Parathyroid adenoma (tissue), 2 donors: ENCODE measurements around the gene SLC39A11.

ENCODE experiments used
- H2AFZ ChIP-seq: fragments of 300-600 bp; sonication (generic); one replicate; pipeline ENCODE4 v1.7.0; 2017; ENCODE audit warnings: antibody characterized with exemption, mild to moderate bottlenecking
- H3K27ac ChIP-seq: fragments of 300-600 bp; sonication (generic); one replicate; pipeline ENCODE4 v1.7.0; 2017
- H3K27me3 ChIP-seq: fragments of 300-600 bp; sonication (generic); one replicate; pipeline ENCODE4 v1.7.0; 2017; ENCODE audit warnings: low read length; ENCODE audit not compliant: control insufficient read depth, insufficient read depth
- H3K36me3 ChIP-seq: fragments of 300-600 bp; sonication (generic); one replicate; pipeline ENCODE4 v1.7.0; 2017; ENCODE audit warnings: low read length; ENCODE audit not compliant: control insufficient read depth, insufficient read depth
- H3K4me1 ChIP-seq: fragments of 300-600 bp; sonication (generic); one replicate; pipeline ENCODE4 v1.7.0; 2017; ENCODE audit warnings: control low read depth
- H3K4me2 ChIP-seq: fragments of 300-600 bp; sonication (generic); one replicate; pipeline ENCODE4 v1.7.0; 2017; ENCODE audit warnings: low read length
- H3K4me3 ChIP-seq: fragments of 300-600 bp; sonication (generic); one replicate; pipeline ENCODE4 v1.7.0; 2017; ENCODE audit warnings: low read depth, low read length
- H3K79me2 ChIP-seq: fragments of 300-600 bp; sonication (generic); one replicate; pipeline ENCODE4 v1.7.0; 2017; ENCODE audit warnings: control low read depth
- H3K9ac ChIP-seq: fragments of 300-600 bp; sonication (generic); one replicate; pipeline ENCODE4 v1.7.0; 2017; ENCODE audit warnings: mild to moderate bottlenecking
- H3K9me3 ChIP-seq: fragments of 300-600 bp; sonication (generic); one replicate; pipeline ENCODE4 v1.7.0; 2017; ENCODE audit warnings: low read length; ENCODE audit not compliant: control insufficient read depth
- CTCF ChIP-seq: fragments of 300-600 bp; sonication (generic); IDR thresholded peaks from one replicate; pipeline ENCODE4 v1.7.0; 2017; ENCODE audit warnings: antibody characterized with exemption, mild to moderate bottlenecking
- donor health status: primary hyperparathyroidism.

Gene SLC39A11

GRCh38 chr17:72887917-72888316 lies 204.6 kb downstream of the SLC39A11 start:
- Histone ChIP-seq H3K36me3 (no peaks in the 10 kb centered on the region), H3K27ac (no peak overlapping the region), H3K4me3 (no peak overlapping the region), H3K9me3 (no peaks in the 10 kb centered on the region), H3K9ac (no peak overlapping the region), H3K4me2 (no peak overlapping the region), H3K4me1 (no peaks in the 10 kb centered on the region), H2AFZ (no peak overlapping the region), H3K79me2 (no peaks in the 10 kb centered on the region), H3K27me3 (no peaks in the 10 kb centered on the region)
- no peak for TF ChIP-seq CTCF

GRCh38 chr17:72887322-72887721 lies 205.2 kb downstream of the SLC39A11 start:
- no peak overlapping the region for H3K4me2 ChIP-seq
- no peak overlapping the region for H3K27ac ChIP-seq
- H3K9me3 ChIP-seq, result no peaks in the 10 kb centered on the region
- no peak overlapping the region for H3K4me3 ChIP-seq
- TF ChIP-seq CTCF, result no peak
- H3K27me3 ChIP-seq, result no peaks in the 10 kb centered on the region
- H3K9ac ChIP-seq, result no peak overlapping the region
- no peaks in the 10 kb centered on the region for H3K79me2 ChIP-seq
- no peaks in the 10 kb centered on the region for H3K4me1 ChIP-seq
- no peaks in the 10 kb centered on the region for H3K36me3 ChIP-seq
- H2AFZ ChIP-seq, result no peak overlapping the region

- Histone ChIP-seq H3K27me3 (no peaks in the 10 kb centered on the region), H3K27ac (no peak overlapping the region), H2AFZ (no peak overlapping the region), H3K36me3 (no peaks in the 10 kb centered on the region), H3K9ac (no peak overlapping the region), H3K79me2 (no peaks in the 10 kb centered on the region), H3K9me3 (no peaks in the 10 kb centered on the region), H3K4me2 (no peak overlapping the region), H3K4me1 (no peaks in the 10 kb centered on the region), H3K4me3 (no peak overlapping the region)
- TF ChIP-seq CTCF, result no peak
These were observed 205.9 kb downstream of the SLC39A11 start for GRCh38 chr17:72886622-72887021.

GRCh38 chr17:72884066-72884465 lies 208.4 kb downstream of the SLC39A11 start:
- no peak overlapping the region for H3K4me3 ChIP-seq
- no peak for TF ChIP-seq CTCF
- no peak overlapping the region for H2AFZ ChIP-seq
- no peaks in the 10 kb centered on the region for H3K36me3 ChIP-seq
- no peak overlapping the region for H3K4me2 ChIP-seq
- no peaks in the 10 kb centered on the region for H3K79me2 ChIP-seq
- H3K9ac ChIP-seq, result no peak overlapping the region
- H3K27me3 ChIP-seq, result no peaks in the 10 kb centered on the region
- no peak overlapping the region for H3K27ac ChIP-seq
- no peaks in the 10 kb centered on the region for H3K4me1 ChIP-seq
- H3K9me3 ChIP-seq, result no peaks in the 10 kb centered on the region

- Histone ChIP-seq H3K9me3 (no peaks in the 10 kb centered on the region), H3K9ac (no peak overlapping the region), H3K27ac (no peak overlapping the region), H3K27me3 (no peaks in the 10 kb centered on the region), H3K36me3 (no peaks in the 10 kb centered on the region), H3K4me3 (no peak overlapping the region), H2AFZ (no peak overlapping the region), H3K4me1 (no peaks in the 10 kb centered on the region), H3K4me2 (no peak overlapping the region), H3K79me2 (no peaks in the 10 kb centered on the region)
- no peak for TF ChIP-seq CTCF
These were observed 209.1 kb downstream of the SLC39A11 start for GRCh38 chr17:72883351-72883750.
